Breast epithelium (tissue), 3 donors: ENCODE results near the gene TRIM37.

Experiments
- CTCF ChIP-seq, 3 donors: fragments of 450-650 bp; IDR thresholded peaks; one replicate each; pipeline ENCODE4 v1.5.1; 2016 to 2017; ENCODE audit warnings: antibody characterized with exemption in 3 of 3, mild to moderate bottlenecking in 3 of 3, moderate library complexity in 3 of 3
- POLR2AphosphoS5 ChIP-seq, 3 donors: sonication (generic); formaldehyde crosslinking; IDR thresholded peaks; one replicate each; pipeline ENCODE4 v1.6.1; 2017; ENCODE audit warnings: antibody characterized with exemption in 3 of 3

GRCh38 chr17:58966208-58966607, 140.5 kb downstream of the TRIM37 start:
- TF ChIP-seq CTCF (IDR thresholded peaks at IDR 0.05), result no peak
- TF ChIP-seq POLR2AphosphoS5 (IDR thresholded peaks at IDR 0.05), result no peak
